A549 (cell line): ENCODE measurements around the gene SLAMF1. TPM values are rescaled to one million over a fixed set of nuclear protein-coding genes. Genes with fewer than 3 reads are reported as not detected.

ENCODE experiments used
- ATAC-seq, 2 experiments: fragments of 200-7000 bp in 1 of 2; fragments of >200 bp in 1 of 2; cut with Nextera tagmentation in 1 of 2; cut with Tn5 transposase in 1 of 2; 3 replicates each; pipeline versions ENCODE4 v1.8.0 to v1.9.1; 2018 to 2020; ENCODE audit warnings: mild to moderate bottlenecking in 1 of 2, moderate library complexity in 1 of 2
- CTCF ChIA-PET: fragments of 300-600 bp; sonication (Branson Sonifier 250); formaldehyde crosslinking; extraction: SDS; loops from one replicate; lab custom pipeline; 2021; ENCODE audit warnings: antibody characterized with exemption, inconsistent platforms; lab: Yijun Ruan, JAX
- POLR2A ChIA-PET: fragments of 350-600 bp; formaldehyde crosslinking; extraction: SDS; loops from one replicate; lab custom pipeline; 2021; ENCODE audit warnings: antibody characterized with exemption, inconsistent platforms; lab: Yijun Ruan, JAX
- DNase-seq, 2 experiments: peaks; one replicate each; pipeline versions ENCODE4 v3.0.0 to v3.0.0-alpha.2; 2011 to 2016; ENCODE audit warnings: low read depth in 1 of 2, low spot score in 1 of 2
- FAIRE-seq: peaks from 2 replicates; lab custom pipeline; 2011; peaks lifted over from hg19 to GRCh38; lab: Jason Lieb, UNC
- H3K27ac ChIP-seq, 2 experiments: fragments of >200 bp; sonication (Bioruptor Twin); formaldehyde crosslinking; 3 replicates each; pipeline ENCODE4 v1.5.1; 2016 to 2017
- H3K4me1 ChIP-seq: fragments of >200 bp; sonication (Bioruptor Twin); formaldehyde crosslinking; 3 replicates; pipeline ENCODE4 v1.6.1; 2016
- H3K4me2 ChIP-seq: fragments of >200 bp; sonication (Bioruptor Twin); formaldehyde crosslinking; 3 replicates; pipeline ENCODE4 v1.6.1; 2016
- H3K4me3 ChIP-seq: fragments of >200 bp; sonication (Bioruptor Twin); formaldehyde crosslinking; 3 replicates; pipeline ENCODE4 v1.5.1; 2016
- H3K9me3 ChIP-seq: fragments of >200 bp; sonication (Bioruptor Twin); formaldehyde crosslinking; 3 replicates; pipeline ENCODE4 v1.6.1; 2016
- CBX8 ChIP-seq: fragments of 200-600 bp; sonication (generic); IDR thresholded peaks from 2 replicates; pipeline ENCODE4 v1.6.1; 2016
- CEBPB ChIP-seq, 2 experiments: fragments of >200 bp in 1 of 2; sonication (Bioruptor Twin) in 1 of 2; formaldehyde crosslinking in 1 of 2; IDR thresholded peaks; 2 replicates each; pipeline ENCODE4 v1.6.1; 2012 to 2016
- CHD2 ChIP-seq: fragments of 150-350 bp; IDR thresholded peaks from 2 replicates; pipeline ENCODE4 v1.6.1; 2014; ENCODE audit warnings: low read length; ENCODE audit not compliant: partially characterized antibody
- CHD4 ChIP-seq: fragments of 200-600 bp; sonication (generic); IDR thresholded peaks from 2 replicates; pipeline ENCODE4 v1.6.1; 2016; ENCODE audit warnings: antibody characterized with exemption, mild to moderate bottlenecking, borderline replicate concordance
- EHF ChIP-seq: fragments of 250-450 bp; sonication (Bioruptor Pico); IDR thresholded peaks from 2 replicates; pipeline ENCODE4 v1.5.0; 2020; ENCODE audit warnings: mild to moderate bottlenecking
- EP300 ChIP-seq, 2 experiments: fragments of >200 bp; sonication (Bioruptor Twin); formaldehyde crosslinking; IDR thresholded peaks; 2 replicates in 1 of 2; 3 replicates in 1 of 2; pipeline ENCODE4 v1.6.1; 2016 to 2017
- HES2 ChIP-seq: fragments of >200 bp; sonication (Bioruptor Twin); formaldehyde crosslinking; IDR thresholded peaks from 2 replicates; pipeline ENCODE4 v1.6.1; 2016
- HOXB5 ChIP-seq: fragments of 250-450 bp; sonication (Bioruptor Pico); IDR thresholded peaks from 2 replicates; pipeline ENCODE4 v1.5.0; 2020; ENCODE audit warnings: mild to moderate bottlenecking, moderate library complexity
- JUN ChIP-seq, 2 experiments: fragments of >200 bp; sonication (Bioruptor Twin); formaldehyde crosslinking; IDR thresholded peaks; 2 replicates in 1 of 2; 3 replicates in 1 of 2; pipeline ENCODE4 v1.6.1; 2016 to 2017
- JUNB ChIP-seq: fragments of >200 bp; sonication (Bioruptor Twin); formaldehyde crosslinking; IDR thresholded peaks from 2 replicates; pipeline ENCODE4 v1.6.1; 2016
- MAZ ChIP-seq: fragments of 150-350 bp; IDR thresholded peaks from 2 replicates; pipeline ENCODE4 v1.6.1; 2014; ENCODE audit warnings: antibody characterized with exemption, low read depth, low read length, borderline replicate concordance
- MYC ChIP-seq: IDR thresholded peaks from 2 replicates; pipeline ENCODE4 v1.6.1; 2012; ENCODE audit warnings: mild to moderate bottlenecking, inconsistent platforms, low read length, improper control_type of control experiment, borderline replicate concordance
- NFE2L2 ChIP-seq: fragments of 150-350 bp; conservative IDR thresholded peaks from 2 replicates; pipeline ENCODE4 v1.6.1; 2014; ENCODE audit warnings: low read length
- NPAS2 ChIP-seq: fragments of 250-450 bp; sonication (Bioruptor Pico); IDR thresholded peaks from 2 replicates; pipeline ENCODE4 v1.8.0; 2022; ENCODE audit warnings: mild to moderate bottlenecking, moderate library complexity, borderline replicate concordance
- NR3C1 ChIP-seq: fragments of >200 bp; sonication (Bioruptor Twin); formaldehyde crosslinking; IDR thresholded peaks from 3 replicates; pipeline ENCODE4 v1.6.1; 2017
- POLR2A ChIP-seq: IDR thresholded peaks from 2 replicates; pipeline ENCODE4 v1.6.1; 2012; ENCODE audit warnings: mild to moderate bottlenecking, low read length
- RAD21 ChIP-seq, 2 experiments: fragments of >200 bp in 1 of 2; sonication (Bioruptor Twin) in 1 of 2; formaldehyde crosslinking in 1 of 2; IDR thresholded peaks in 1 of 2; conservative IDR thresholded peaks in 1 of 2; 2 replicates in 1 of 2; 3 replicates in 1 of 2; pipeline ENCODE4 v1.6.1; 2012 to 2018; ENCODE audit warnings: inconsistent platforms in 1 of 2
- RFX5 ChIP-seq: fragments of 450-650 bp; IDR thresholded peaks from 2 replicates; pipeline ENCODE4 v1.7.1; 2014; ENCODE audit warnings: antibody characterized with exemption, mild to moderate bottlenecking, moderate library complexity
- RNF2 ChIP-seq: fragments of 200-600 bp; sonication (generic); IDR thresholded peaks from 2 replicates; pipeline ENCODE4 v1.6.1; 2016; ENCODE audit warnings: low read depth, mild to moderate bottlenecking, antibody characterized with exemption, moderate library complexity, borderline replicate concordance
- SMC3 ChIP-seq: fragments of >200 bp; sonication (Bioruptor Twin); formaldehyde crosslinking; IDR thresholded peaks from 3 replicates; pipeline ENCODE4 v1.6.1; 2018; ENCODE audit warnings: inconsistent platforms
- ZFP36 ChIP-seq: fragments of 450-650 bp; IDR thresholded peaks from 2 replicates; pipeline ENCODE4 v1.6.1; 2014; ENCODE audit warnings: borderline replicate concordance; ENCODE audit not compliant: partially characterized antibody
- ZNF302 ChIP-seq: fragments of 250-450 bp; sonication (Bioruptor Pico); IDR thresholded peaks from 2 replicates; pipeline ENCODE4 v1.9.0; 2021; ENCODE audit warnings: inconsistent platforms, mild to moderate bottlenecking, moderate library complexity
- ZSCAN20 ChIP-seq: fragments of 250-450 bp; sonication (Bioruptor Pico); IDR thresholded peaks from 2 replicates; pipeline ENCODE4 v1.8.0; 2022; ENCODE audit warnings: mild to moderate bottlenecking, moderate library complexity
- WGBS: methylation state at CpG from one replicate; pipeline ENCODE4 v1.1.6; 2017; ENCODE audit errors: missing lambda C conversion rate; 5-methylcytosine and 5-hydroxymethylcytosine counted together
- polyA plus RNA-seq, 4 experiments: library from polyadenylated mRNA; depleted of rRNA in 3 of 4; stranded (reverse); fragments of >200 nt; fragmentation: RNase III in 1 of 4; extraction: RNeasy Plus Mini Kit Qiagen cat#74134 plus additional on column Dnase treatment in 1 of 4; gene quantifications; 2 replicates in 3 of 4; 3 replicates in 1 of 4; pipeline ENCODE4 v1.2.3, GENCODE V29; 2011 to 2017
- TF ChIP-seq, protein P1 (sequence below): fragments of >200 bp; sonication (Bioruptor Twin); formaldehyde crosslinking; IDR thresholded peaks from 3 replicates; pipeline ENCODE4 v1.5.1; 2016
- TF ChIP-seq, protein P2 (sequence below): fragments of 450-650 bp; IDR thresholded peaks from 2 replicates; pipeline ENCODE4 v1.6.1; 2014; ENCODE audit warnings: antibody characterized with exemption
- TF ChIP-seq, protein P3 (sequence below): fragments of 150-350 bp; IDR thresholded peaks from 2 replicates; pipeline ENCODE4 v1.6.1; 2014; ENCODE audit warnings: low read depth, mild to moderate bottlenecking, low read length

The SLAMF1 gene
- polyA plus RNA-seq, 2 of the 4 experiments (the other 2 are of a cell fraction) = not detected

DNA sequence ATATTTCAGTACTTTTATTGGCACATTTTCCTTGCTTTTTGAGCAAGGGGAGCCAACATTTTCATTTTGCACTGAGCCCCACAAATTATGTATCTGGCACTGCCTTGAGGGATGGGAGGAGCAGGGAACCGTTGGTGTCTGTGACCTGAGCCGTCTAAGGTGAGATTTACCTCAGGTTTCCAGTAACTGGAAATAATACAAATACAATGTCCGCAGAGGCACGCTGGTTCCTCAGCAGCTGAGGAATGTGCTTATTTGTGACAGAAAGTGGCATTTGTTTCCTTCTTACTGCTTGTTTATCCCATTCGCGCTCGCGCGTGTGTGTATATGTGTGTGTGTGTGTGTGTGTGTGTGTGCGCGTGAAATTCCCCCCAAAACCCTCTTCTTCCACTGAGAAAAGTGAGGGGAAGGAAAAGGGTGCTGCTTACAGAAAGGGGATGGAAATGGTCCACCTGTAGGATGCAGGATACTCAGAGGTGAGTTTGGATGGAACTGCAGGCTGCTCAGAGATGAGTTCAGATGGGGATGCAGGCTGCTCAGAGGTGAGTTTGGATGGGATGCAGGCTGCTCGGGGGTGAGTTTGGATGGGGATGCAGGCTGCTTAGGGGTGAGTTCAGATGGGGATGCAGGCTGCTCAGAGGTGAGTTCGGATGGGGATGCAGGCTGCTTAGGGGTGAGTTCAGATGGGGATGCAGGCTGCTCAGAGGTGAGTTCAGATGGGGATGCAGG is 30.2 kb upstream of the SLAMF1 start:
- ATAC-seq (no peak), FAIRE-seq (no peak)
- no peak overlapping the region for H3K27ac ChIP-seq

GRCh38 chr1:160675641-160676410 is 29.0 kb upstream of the SLAMF1 start:
- FAIRE-seq (peak; percentile 18), ATAC-seq (peak; percentile 92 to 97), DNase-seq (peak; percentile 45 to 77)
- ChIA-PET CTCF (interaction anchor here (0.7 to 3.5 kb wide), 48 partner anchors 9 to 745 kb away, joined by 3 to 21 read pairs (median 4); partner anchors contain the start of genes ITLN2 and SLAMF1), POLR2A (interaction anchor here (0.6 kb wide), 1 partner anchor 15 kb away, joined by 3 read pairs; no protein-coding TSS in a partner anchor)
- Histone ChIP-seq H3K4me3 (no peak overlapping the region), H3K27ac (no peak overlapping the region), H3K9me3 (no peaks in the 10 kb centered on the region), H3K4me2 (no peak overlapping the region), H3K4me1 (no peaks in the 10 kb centered on the region)
- TF ChIP-seq SMC3 = peak; percentile 64; the same call in 2 of the 3 replicates
- TF ChIP-seq, protein P1, sequence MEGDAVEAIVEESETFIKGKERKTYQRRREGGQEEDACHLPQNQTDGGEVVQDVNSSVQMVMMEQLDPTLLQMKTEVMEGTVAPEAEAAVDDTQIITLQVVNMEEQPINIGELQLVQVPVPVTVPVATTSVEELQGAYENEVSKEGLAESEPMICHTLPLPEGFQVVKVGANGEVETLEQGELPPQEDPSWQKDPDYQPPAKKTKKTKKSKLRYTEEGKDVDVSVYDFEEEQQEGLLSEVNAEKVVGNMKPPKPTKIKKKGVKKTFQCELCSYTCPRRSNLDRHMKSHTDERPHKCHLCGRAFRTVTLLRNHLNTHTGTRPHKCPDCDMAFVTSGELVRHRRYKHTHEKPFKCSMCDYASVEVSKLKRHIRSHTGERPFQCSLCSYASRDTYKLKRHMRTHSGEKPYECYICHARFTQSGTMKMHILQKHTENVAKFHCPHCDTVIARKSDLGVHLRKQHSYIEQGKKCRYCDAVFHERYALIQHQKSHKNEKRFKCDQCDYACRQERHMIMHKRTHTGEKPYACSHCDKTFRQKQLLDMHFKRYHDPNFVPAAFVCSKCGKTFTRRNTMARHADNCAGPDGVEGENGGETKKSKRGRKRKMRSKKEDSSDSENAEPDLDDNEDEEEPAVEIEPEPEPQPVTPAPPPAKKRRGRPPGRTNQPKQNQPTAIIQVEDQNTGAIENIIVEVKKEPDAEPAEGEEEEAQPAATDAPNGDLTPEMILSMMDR = peak; percentile 80
- no peak for TF ChIP-seq CHD4
- no peak for TF ChIP-seq POLR2A
- TF ChIP-seq RAD21 (conservative IDR thresholded peaks at IDR 0.05 in 1 of 2, IDR thresholded peaks at IDR 0.05 in 1 of 2) = peak; percentile 73 to 78
- no peak for TF ChIP-seq HES2
- TF ChIP-seq ZFP36 = no peak
- TF ChIP-seq RFX5 = no peak
- TF ChIP-seq EP300 (IDR thresholded peaks at IDR 0.05) = no peak
- TF ChIP-seq, protein P2, sequence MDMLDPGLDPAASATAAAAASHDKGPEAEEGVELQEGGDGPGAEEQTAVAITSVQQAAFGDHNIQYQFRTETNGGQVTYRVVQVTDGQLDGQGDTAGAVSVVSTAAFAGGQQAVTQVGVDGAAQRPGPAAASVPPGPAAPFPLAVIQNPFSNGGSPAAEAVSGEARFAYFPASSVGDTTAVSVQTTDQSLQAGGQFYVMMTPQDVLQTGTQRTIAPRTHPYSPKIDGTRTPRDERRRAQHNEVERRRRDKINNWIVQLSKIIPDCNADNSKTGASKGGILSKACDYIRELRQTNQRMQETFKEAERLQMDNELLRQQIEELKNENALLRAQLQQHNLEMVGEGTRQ = no peak
- no peak for TF ChIP-seq MYC
- WGBS = 31% methylated on average over 6 of the region's 6 CpGs

More for the DNA sequence above, 30.2 kb upstream of the SLAMF1 start:
- 63% methylated on average over 13 of the region's 13 CpGs for WGBS
- no peak overlapping the region for H3K4me3 ChIP-seq
- TF ChIP-seq NFE2L2 (no peak), NR3C1 (no peak), MAZ (no peak), POLR2A (no peak), SMC3 (no peak), HOXB5 (CRISPR knock-in tag) (no peak), ZSCAN20 (CRISPR knock-in tag) (no peak), NPAS2 (no peak), JUN (IDR thresholded peaks at IDR 0.05) (no peak), CBX8 (no peak), JUNB (no peak), EHF (CRISPR knock-in tag) (no peak), CHD4 (no peak), RNF2 (no peak), EP300 (IDR thresholded peaks at IDR 0.05) (no peak), ZNF302 (CRISPR knock-in tag) (no peak), CHD2 (no peak), CEBPB (IDR thresholded peaks at IDR 0.05) (no peak)
- TF ChIP-seq, protein P2 = no peak
- TF ChIP-seq, protein P3, sequence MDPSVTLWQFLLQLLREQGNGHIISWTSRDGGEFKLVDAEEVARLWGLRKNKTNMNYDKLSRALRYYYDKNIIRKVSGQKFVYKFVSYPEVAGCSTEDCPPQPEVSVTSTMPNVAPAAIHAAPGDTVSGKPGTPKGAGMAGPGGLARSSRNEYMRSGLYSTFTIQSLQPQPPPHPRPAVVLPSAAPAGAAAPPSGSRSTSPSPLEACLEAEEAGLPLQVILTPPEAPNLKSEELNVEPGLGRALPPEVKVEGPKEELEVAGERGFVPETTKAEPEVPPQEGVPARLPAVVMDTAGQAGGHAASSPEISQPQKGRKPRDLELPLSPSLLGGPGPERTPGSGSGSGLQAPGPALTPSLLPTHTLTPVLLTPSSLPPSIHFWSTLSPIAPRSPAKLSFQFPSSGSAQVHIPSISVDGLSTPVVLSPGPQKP = no peak
- TF ChIP-seq, all 56 proteins: peak for 0
- ChIA-PET CTCF (interaction anchor here (1.6 to 1.7 kb wide), 2 partner anchors 275 to 277 kb away, joined by 4 to 7 read pairs; no protein-coding TSS in a partner anchor), POLR2A (no interaction called here)
- no peaks in the 10 kb centered on the region for H3K4me1 ChIP-seq
- DNase-seq = no peak
- no peaks in the 10 kb centered on the region for H3K9me3 ChIP-seq
- H3K4me2 ChIP-seq = no peak overlapping the region
